Caco-2 (cell line): Measurements from ENCODE around the gene KCNQ1OT1. TPM values are rescaled to one million over a fixed set of nuclear protein-coding genes. Genes with fewer than 3 reads are reported as not detected.
A peak's percentile ranks its signal among the peaks of the same experiment; 100 is the strongest.

Experiments used
- BruUV-seq: library from RNA; stranded (reverse); fragments of 400-500 nt; replicated peaks from 2 replicates; lab custom pipeline; 2021; lab: Mats Ljungman, UMichigan
- CTCF ChIA-PET: fragments of 300-600 bp; sonication (Branson Sonifier 250); formaldehyde crosslinking; loops from one replicate; lab custom pipeline; 2022; ENCODE audit warnings: antibody characterized with exemption; lab: Charles Lee
- POLR2A ChIA-PET: fragments of 300-600 bp; sonication (Branson Sonifier 250); formaldehyde crosslinking; loops from one replicate; lab custom pipeline; 2022; ENCODE audit warnings: antibody characterized with exemption; lab: Charles Lee
- DNase-seq, 2 experiments: peaks; one replicate each; pipeline versions ENCODE4 v3.0.0 to v3.0.0-alpha.2; 2020 to 2022
- H3K27me3 ChIP-seq: replicated peaks from 2 replicates; pipeline ENCODE4 v1.6.0; 2011; ENCODE audit warnings: low read length; ENCODE audit not compliant: control insufficient read depth, insufficient read depth
- H3K36me3 ChIP-seq: 2 replicates; pipeline ENCODE4 v1.5.1; 2011; ENCODE audit warnings: low read length; ENCODE audit not compliant: control insufficient read depth, insufficient read depth
- H3K4me1 ChIP-seq: fragments of 250-450 bp; sonication (Bioruptor Pico); 2 replicates; pipeline ENCODE4 v1.5.1; 2020; ENCODE audit warnings: mild to moderate bottlenecking
- H3K4me3 ChIP-seq: 2 replicates; pipeline ENCODE4 v1.5.1; 2011; ENCODE audit warnings: low read depth, mild to moderate bottlenecking, control low read depth, low read length
- H3K9me3 ChIP-seq: fragments of 250-450 bp; sonication (Bioruptor Pico); 2 replicates; pipeline ENCODE4 v1.5.1; 2020; ENCODE audit warnings: mild to moderate bottlenecking, moderate library complexity
- H3K27ac Mint-ChIP-seq: one replicate; pipeline ENCODE4 v1.8.0; 2022; ENCODE audit warnings: mixed read lengths; ENCODE audit not compliant: unreplicated experiment
- H3K27me3 Mint-ChIP-seq: one replicate; pipeline ENCODE4 v1.8.0; 2022; ENCODE audit warnings: mixed read lengths; ENCODE audit not compliant: insufficient read depth, unreplicated experiment
- H3K36me3 Mint-ChIP-seq: one replicate; pipeline ENCODE4 v1.8.0; 2022; ENCODE audit warnings: mild to moderate bottlenecking, mixed read lengths; ENCODE audit not compliant: insufficient read depth, unreplicated experiment
- H3K4me1 Mint-ChIP-seq: one replicate; pipeline ENCODE4 v1.8.0; 2022; ENCODE audit warnings: low read depth, mixed read lengths; ENCODE audit not compliant: unreplicated experiment
- H3K4me3 Mint-ChIP-seq: one replicate; pipeline ENCODE4 v1.8.0; 2022; ENCODE audit warnings: mild to moderate bottlenecking, moderate library complexity, mixed read lengths; ENCODE audit not compliant: unreplicated experiment
- H3K9me3 Mint-ChIP-seq: one replicate; pipeline ENCODE4 v1.8.0; 2022; ENCODE audit warnings: mixed read lengths; ENCODE audit not compliant: unreplicated experiment
- CTCF ChIP-seq, 2 experiments: fragments of 200-600 bp in 1 of 2; IDR thresholded peaks; 1 replicate in 1 of 2; 2 replicates in 1 of 2; pipeline versions ENCODE4 v1.5.1 to v1.8.0; 2011 to 2022; ENCODE audit warnings: antibody characterized with exemption in 1 of 2, control low read depth in 1 of 2, inconsistent platforms in 1 of 2, low read depth in 1 of 2, low read length in 1 of 2, mild to moderate bottlenecking in 1 of 2, moderate library complexity in 1 of 2; ENCODE audit not compliant: insufficient read depth in 1 of 2, severe bottlenecking in 1 of 2, unreplicated experiment in 1 of 2
- intact Hi-C: fragments of 100-400 bp; cut with micrococcal nuclease; formaldehyde crosslinking; loops from one replicate; pipeline ENCODE4 v1.10.0; 2022; ENCODE audit not compliant: unreplicated experiment
- total RNA-seq: library from RNA; stranded (reverse); gene quantifications from 2 replicates; pipeline ENCODE4 v1.2.3, GENCODE V29; 2022

Gene KCNQ1OT1
- total RNA-seq, 1 experiment from 2014 or later: 7.5 TPM

DNA sequence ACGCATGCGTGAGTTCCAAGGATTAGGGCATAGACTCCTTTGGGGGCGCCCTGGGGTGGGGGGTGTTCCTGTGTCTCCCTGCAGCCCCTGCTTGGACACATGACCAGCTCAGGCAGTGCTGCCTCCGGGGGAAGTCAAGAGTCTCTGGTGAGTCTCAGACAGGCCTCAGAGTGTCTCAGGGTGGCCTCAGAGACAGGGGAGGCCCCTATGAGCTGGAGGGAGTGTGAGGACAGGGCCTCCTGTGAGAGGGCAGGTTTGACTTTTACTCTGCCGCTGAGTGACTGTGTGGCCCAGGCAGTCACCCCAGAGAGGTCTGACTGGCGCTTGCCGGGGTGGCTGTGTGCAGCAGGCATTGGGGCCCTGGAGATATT lies 41.2 kb upstream of the KCNQ1OT1 start:
- no peaks in the 10 kb centered on the region for H3K9me3 Mint-ChIP-seq
- Histone ChIP-seq H3K27me3 (no peaks in the 10 kb centered on the region), H3K4me3 (no peak overlapping the region), H3K36me3 (no peaks in the 10 kb centered on the region), H3K4me1 (peaks cover 34% of the 10 kb centered on the region), H3K9me3 (no peaks in the 10 kb centered on the region)
- peak overlapping the region; percentile 81 for H3K27ac Mint-ChIP-seq
- no peak overlapping the region for H3K4me3 Mint-ChIP-seq
- intact Hi-C loops: loop anchor here (5.0 kb wide), 1 partner anchor 44 kb away; the partner anchor contains the start of gene KCNQ1OT1
- no peaks in the 10 kb centered on the region for H3K36me3 Mint-ChIP-seq
- no peak for DNase-seq
- CTCF ChIA-PET: no interaction called here
- POLR2A ChIA-PET: interaction anchor here (0.8 kb wide), 1 partner anchor 151 kb away, joined by 3 read pairs; no protein-coding TSS in a partner anchor
- H3K27me3 Mint-ChIP-seq: no peaks in the 10 kb centered on the region
- peaks cover 27% of the 10 kb centered on the region for H3K4me1 Mint-ChIP-seq
- BruUV-seq: no TSS peak
- no peak for TF ChIP-seq CTCF (IDR thresholded peaks at IDR 0.05; ENCODE audit: insufficient read depth in 1 of 2, low read depth in 1 of 2, low read length in 1 of 2, severe bottlenecking in 1 of 2, unreplicated experiment in 1 of 2)

DNA sequence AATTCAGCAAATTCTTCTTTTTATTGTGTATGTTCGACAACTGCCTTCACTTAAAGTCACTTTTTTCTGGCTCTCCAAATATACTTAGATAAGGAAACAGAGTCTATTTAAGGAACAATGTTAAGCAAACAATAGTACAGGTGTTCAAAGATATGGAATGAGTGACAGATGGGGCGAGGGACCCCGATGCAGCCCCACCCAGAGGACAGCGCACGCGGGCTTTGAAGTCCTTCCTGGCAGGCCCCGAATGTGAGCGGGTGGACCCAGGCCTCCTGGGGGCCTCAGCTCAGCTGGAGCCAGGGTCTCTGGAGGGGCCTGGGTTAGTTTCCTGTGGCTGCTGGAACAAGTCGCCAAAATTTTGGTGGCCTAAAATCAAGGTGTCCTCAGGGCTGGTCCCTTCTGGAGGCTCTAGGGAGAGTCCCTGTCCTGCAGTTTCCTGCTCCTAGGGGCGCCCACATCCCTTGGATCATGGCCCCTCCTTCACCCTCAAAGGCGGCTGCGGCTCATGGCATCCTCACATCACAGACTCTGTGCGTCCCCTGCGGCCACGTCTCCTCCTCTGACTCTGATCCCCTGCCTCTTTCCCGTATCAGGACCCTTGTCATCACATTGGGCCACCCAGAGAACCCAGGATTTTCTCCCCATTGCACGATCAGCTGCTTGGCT lies 40.6 kb upstream of the KCNQ1OT1 start:
- peaks cover 27% of the 10 kb centered on the region for H3K4me1 Mint-ChIP-seq
- POLR2A ChIA-PET: no interaction called here
- BruUV-seq: no TSS peak
- H3K27me3 Mint-ChIP-seq: no peaks in the 10 kb centered on the region
- no peaks in the 10 kb centered on the region for H3K9me3 Mint-ChIP-seq
- Histone ChIP-seq H3K4me1 (peaks cover 34% of the 10 kb centered on the region), H3K9me3 (no peaks in the 10 kb centered on the region), H3K36me3 (no peaks in the 10 kb centered on the region), H3K4me3 (no peak overlapping the region), H3K27me3 (no peaks in the 10 kb centered on the region)
- no peak for TF ChIP-seq CTCF (IDR thresholded peaks at IDR 0.05; ENCODE audit: insufficient read depth in 1 of 2, low read depth in 1 of 2, low read length in 1 of 2, severe bottlenecking in 1 of 2, unreplicated experiment in 1 of 2)
- intact Hi-C loops: loop anchor here (5.0 kb wide), 1 partner anchor 43 kb away; the partner anchor contains the start of gene KCNQ1OT1
- H3K27ac Mint-ChIP-seq: peak overlapping the region; percentile 81
- no peak for DNase-seq
- CTCF ChIA-PET: no interaction called here
- H3K36me3 Mint-ChIP-seq: no peaks in the 10 kb centered on the region
- no peak overlapping the region for H3K4me3 Mint-ChIP-seq

- Mint-ChIP-seq H3K36me3 (no peaks in the 10 kb centered on the region), H3K27ac (no peak overlapping the region), H3K9me3 (no peaks in the 10 kb centered on the region), H3K4me1 (peaks cover 27% of the 10 kb centered on the region), H3K4me3 (no peak overlapping the region), H3K27me3 (no peaks in the 10 kb centered on the region)
- no peak for TF ChIP-seq CTCF (IDR thresholded peaks at IDR 0.05; ENCODE audit: insufficient read depth in 1 of 2, low read depth in 1 of 2, low read length in 1 of 2, severe bottlenecking in 1 of 2, unreplicated experiment in 1 of 2)
- no peak for DNase-seq
- no TSS peak for BruUV-seq
- no peaks in the 10 kb centered on the region for H3K27me3 ChIP-seq
- H3K4me1 ChIP-seq: peaks cover 34% of the 10 kb centered on the region
- intact Hi-C loops: loop anchor here (5.0 kb wide), 1 partner anchor 42 kb away; the partner anchor contains the start of gene KCNQ1OT1
- ChIA-PET CTCF (no interaction called here), POLR2A (no interaction called here)
- no peaks in the 10 kb centered on the region for H3K9me3 ChIP-seq
- H3K4me3 ChIP-seq: no peak overlapping the region
- no peaks in the 10 kb centered on the region for H3K36me3 ChIP-seq
These were observed 39.9 kb upstream of the KCNQ1OT1 start for GRCh38 chr11:2739531-2740274.
